ENCODE data around the gene DNAH1.

GRCh38 chr3:52321481-52321880, 5.4 kb downstream of the DNAH1 start:
- TF ChIP-seq POLR2A (IDR thresholded peaks at IDR 0.05) = no peak
- no peak for TF ChIP-seq CTCF (IDR thresholded peaks at IDR 0.05)

Measured in Peyer's patch (tissue), 4 donors.